ENCODE results near the gene NRG4. TPM values are rescaled to one million over a fixed set of nuclear protein-coding genes. Genes with fewer than 3 reads are reported as not detected.

The NRG4 gene
- total RNA-seq, 1 donor from 2014 or later, result 0.36 TPM

DNA sequence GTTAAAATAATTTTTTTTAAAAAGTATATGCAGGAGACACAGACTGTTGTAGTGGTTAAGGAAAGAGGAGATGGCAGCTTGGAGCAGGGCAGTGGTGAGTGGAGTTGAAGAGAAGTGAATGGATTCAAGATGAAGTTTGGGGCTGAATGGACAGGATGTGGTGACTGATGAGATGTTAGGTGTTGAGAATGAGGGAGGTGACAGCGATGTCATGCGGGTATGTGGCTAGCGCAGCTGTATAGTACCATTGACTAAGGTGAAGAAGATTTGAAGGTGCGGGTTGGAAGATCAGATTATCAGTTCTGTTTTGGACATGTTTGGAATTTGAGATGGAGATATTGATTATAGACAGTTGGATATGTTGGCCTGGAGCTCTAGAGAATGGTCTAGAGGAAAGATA, 88.5 kb downstream of the NRG4 start:
- Histone ChIP-seq H3K9me3 (ENCODE audit: low read depth) (no peaks in the 10 kb centered on the region), H3K79me2 (ENCODE audit: low read depth) (peaks cover 43% of the 10 kb centered on the region), H3K4me3 (no peak overlapping the region), H3F3A (ENCODE audit: low read depth) (peaks cover under 1% of the 10 kb centered on the region), H2AFZ (replicated peaks) (no peak overlapping the region), H3K4me2 (no peak overlapping the region), H3K36me3 (no peaks in the 10 kb centered on the region), H3K9ac (no peak overlapping the region), H3K4me1 (no peaks in the 10 kb centered on the region), H3K27ac (no peak overlapping the region), H4K20me1 (ENCODE audit: low read depth) (peaks cover 35% of the 10 kb centered on the region), H3K27me3 (no peaks in the 10 kb centered on the region)
- H3K27me3 Mint-ChIP-seq (ENCODE audit: insufficient read depth, low read depth), result no peaks in the 10 kb centered on the region
- H3K9me3 Mint-ChIP-seq, result no peaks in the 10 kb centered on the region
- no peak for DNase-seq (ENCODE audit: low spot score)
- no peak overlapping the region for H3K27ac Mint-ChIP-seq
- TF ChIP-seq, protein P1, sequence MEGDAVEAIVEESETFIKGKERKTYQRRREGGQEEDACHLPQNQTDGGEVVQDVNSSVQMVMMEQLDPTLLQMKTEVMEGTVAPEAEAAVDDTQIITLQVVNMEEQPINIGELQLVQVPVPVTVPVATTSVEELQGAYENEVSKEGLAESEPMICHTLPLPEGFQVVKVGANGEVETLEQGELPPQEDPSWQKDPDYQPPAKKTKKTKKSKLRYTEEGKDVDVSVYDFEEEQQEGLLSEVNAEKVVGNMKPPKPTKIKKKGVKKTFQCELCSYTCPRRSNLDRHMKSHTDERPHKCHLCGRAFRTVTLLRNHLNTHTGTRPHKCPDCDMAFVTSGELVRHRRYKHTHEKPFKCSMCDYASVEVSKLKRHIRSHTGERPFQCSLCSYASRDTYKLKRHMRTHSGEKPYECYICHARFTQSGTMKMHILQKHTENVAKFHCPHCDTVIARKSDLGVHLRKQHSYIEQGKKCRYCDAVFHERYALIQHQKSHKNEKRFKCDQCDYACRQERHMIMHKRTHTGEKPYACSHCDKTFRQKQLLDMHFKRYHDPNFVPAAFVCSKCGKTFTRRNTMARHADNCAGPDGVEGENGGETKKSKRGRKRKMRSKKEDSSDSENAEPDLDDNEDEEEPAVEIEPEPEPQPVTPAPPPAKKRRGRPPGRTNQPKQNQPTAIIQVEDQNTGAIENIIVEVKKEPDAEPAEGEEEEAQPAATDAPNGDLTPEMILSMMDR (IDR thresholded peaks at IDR 0.05), result no peak
- TF ChIP-seq EZH2phosphoT487 (IDR thresholded peaks at IDR 0.05) (no peak), EZH2 (IDR thresholded peaks at IDR 0.05) (no peak)
- H3K4me3 Mint-ChIP-seq, result no peak overlapping the region
- peaks cover 6% of the 10 kb centered on the region for H3K36me3 Mint-ChIP-seq
- H3K4me1 Mint-ChIP-seq, result no peaks in the 10 kb centered on the region

DNA sequence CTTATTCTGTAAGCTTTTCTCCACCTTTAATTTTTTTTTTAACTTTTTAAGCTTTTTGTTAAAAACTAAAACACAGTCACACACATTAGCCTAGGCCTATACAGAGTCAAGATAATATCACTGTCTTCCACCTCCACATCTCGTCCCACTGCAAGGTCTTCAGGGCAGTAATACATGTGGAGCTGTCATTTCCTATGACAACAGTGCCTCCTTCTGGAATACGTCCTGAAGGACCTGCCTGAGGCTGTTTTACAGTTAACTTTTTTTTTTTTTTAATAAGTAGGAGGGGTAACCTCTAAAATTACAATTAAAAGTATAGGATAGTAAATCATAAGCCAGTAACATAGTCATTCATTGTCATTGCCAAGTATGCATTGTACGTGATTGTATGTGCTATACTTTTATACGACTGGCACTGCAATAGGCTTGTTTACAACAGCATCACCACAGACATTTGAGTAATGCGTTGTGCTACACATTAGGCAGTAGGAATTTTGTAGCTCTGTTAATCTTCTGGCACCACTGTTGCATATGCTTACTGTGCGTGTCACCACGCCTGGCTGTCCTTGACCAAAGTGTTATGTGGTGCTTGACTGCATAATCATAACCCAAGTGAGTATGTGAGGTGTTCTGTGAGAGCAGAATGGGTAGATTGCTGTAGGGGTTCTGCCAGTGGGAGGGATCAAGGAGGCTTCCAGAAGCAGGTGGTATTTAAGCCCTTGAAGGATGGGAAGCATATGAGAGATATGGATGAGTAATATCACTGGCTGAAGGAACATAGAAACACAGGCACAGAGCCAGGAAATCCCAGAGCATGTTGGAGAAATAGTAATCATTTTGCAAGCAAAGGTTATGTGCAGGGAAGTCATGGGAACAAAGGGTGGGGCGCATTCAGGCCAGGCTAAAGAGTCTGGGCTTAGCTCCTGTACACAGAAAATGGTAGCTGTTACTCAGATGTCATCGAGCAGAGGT, 90.2 kb downstream of the NRG4 start:
- Mint-ChIP-seq H3K27me3 (ENCODE audit: insufficient read depth, low read depth) (no peaks in the 10 kb centered on the region), H3K27ac (no peak overlapping the region), H3K9me3 (no peaks in the 10 kb centered on the region), H3K36me3 (peaks cover 16% of the 10 kb centered on the region), H3K4me1 (no peaks in the 10 kb centered on the region), H3K4me3 (no peak overlapping the region)
- H3K9me3 ChIP-seq (ENCODE audit: low read depth), result no peaks in the 10 kb centered on the region
- peaks cover 35% of the 10 kb centered on the region for H4K20me1 ChIP-seq (ENCODE audit: low read depth)
- H3K4me1 ChIP-seq, result no peaks in the 10 kb centered on the region
- no peaks in the 10 kb centered on the region for H3K27me3 ChIP-seq
- no peak overlapping the region for H3K27ac ChIP-seq
- no peak overlapping the region for H3K4me3 ChIP-seq
- H3K9ac ChIP-seq, result no peak overlapping the region
- H3K79me2 ChIP-seq (ENCODE audit: low read depth), result peaks cover 57% of the 10 kb centered on the region
- peak; percentile 67 for DNase-seq (ENCODE audit: low spot score)
- no peak overlapping the region for H2AFZ ChIP-seq (replicated peaks)
- H3K36me3 ChIP-seq, result peaks cover 3% of the 10 kb centered on the region
- no peaks in the 10 kb centered on the region for H3F3A ChIP-seq (ENCODE audit: low read depth)
- H3K4me2 ChIP-seq, result no peak overlapping the region
- TF ChIP-seq, protein P1 (IDR thresholded peaks at IDR 0.05), result peak; percentile 67
- TF ChIP-seq EZH2phosphoT487 (IDR thresholded peaks at IDR 0.05), result no peak

DNA sequence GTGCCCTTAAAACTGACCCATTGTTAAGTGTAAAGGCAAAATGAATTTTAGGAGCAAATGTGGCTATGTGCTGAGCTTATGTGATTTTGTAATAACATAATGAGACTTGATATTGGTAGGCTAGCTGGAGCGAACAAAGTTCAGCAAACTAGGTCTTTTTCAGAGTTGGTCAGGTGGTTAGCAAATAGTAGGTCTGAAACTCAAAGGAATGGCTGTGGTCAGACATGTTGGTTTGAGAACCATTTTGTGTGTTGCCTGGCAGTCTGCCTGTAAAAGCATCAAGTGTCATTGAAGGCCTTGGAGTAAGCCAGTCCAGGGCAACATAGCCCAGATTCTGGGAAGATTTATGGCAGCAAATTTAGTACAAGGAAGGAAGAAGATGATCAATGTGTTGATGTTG, 92.1 kb downstream of the NRG4 start:
- Histone ChIP-seq H3K27ac (no peak overlapping the region), H4K20me1 (ENCODE audit: low read depth) (peaks cover 32% of the 10 kb centered on the region), H3K27me3 (no peaks in the 10 kb centered on the region), H3K4me1 (no peaks in the 10 kb centered on the region), H3K79me2 (ENCODE audit: low read depth) (peaks cover 65% of the 10 kb centered on the region), H3K36me3 (peaks cover 7% of the 10 kb centered on the region), H3K4me3 (no peak overlapping the region), H3K9ac (no peak overlapping the region), H2AFZ (replicated peaks) (no peak overlapping the region), H3K9me3 (ENCODE audit: low read depth) (no peaks in the 10 kb centered on the region), H3F3A (ENCODE audit: low read depth) (no peaks in the 10 kb centered on the region), H3K4me2 (no peak overlapping the region)
- H3K4me1 Mint-ChIP-seq, result no peaks in the 10 kb centered on the region
- peaks cover 16% of the 10 kb centered on the region for H3K36me3 Mint-ChIP-seq
- no peaks in the 10 kb centered on the region for H3K9me3 Mint-ChIP-seq
- H3K27me3 Mint-ChIP-seq (ENCODE audit: insufficient read depth, low read depth), result no peaks in the 10 kb centered on the region
- DNase-seq (ENCODE audit: low spot score), result no peak
- no peak overlapping the region for H3K4me3 Mint-ChIP-seq
- TF ChIP-seq, protein P1 (IDR thresholded peaks at IDR 0.05), result no peak
- TF ChIP-seq EZH2 (IDR thresholded peaks at IDR 0.05) (no peak), EZH2phosphoT487 (IDR thresholded peaks at IDR 0.05) (no peak)
- no peak overlapping the region for H3K27ac Mint-ChIP-seq
